ENCODE measurements around the gene IL36G. TPM values are rescaled to one million over a fixed set of nuclear protein-coding genes. Genes with fewer than 3 reads are reported as not detected.
A peak's percentile ranks its signal among the peaks of the same experiment; 100 is the strongest.

The IL36G gene
- total and polyA plus RNA-seq, 9 of the 15 experiments (the other 6 are each of a cell fraction or from before 2014, with no cell fraction given), result not detected

GRCh38 chr2:113012436-113013335, 34.9 kb downstream of the IL36G start (continued):
- TF ChIP-seq E4F1 (CRISPR knock-in tag; IDR thresholded peaks at IDR 0.05; ENCODE audit: borderline replicate concordance) (no peak), ZBTB9 (CRISPR knock-in tag; IDR thresholded peaks at IDR 0.05) (0 out of 2 replicates have a peak, but pooled peaks have one; percentile 21), MYC (IDR thresholded peaks at IDR 0.05; ENCODE audit: low read depth, low read length) (peak; percentile 52; the same call in 1 of the 2 replicates), MYC (CRISPR knock-in tag; IDR thresholded peaks at IDR 0.05; ENCODE audit: borderline replicate concordance, low read depth) (no peak), NUFIP1 (IDR thresholded peaks at IDR 0.05; ENCODE audit: partially characterized antibody) (peak; percentile 82), PRDM10 (IDR thresholded peaks at IDR 0.05; ENCODE audit: partially characterized antibody) (peak; percentile 72), KDM5B (IDR thresholded peaks at IDR 0.05; ENCODE audit: insufficient replicate concordance, low read depth, low read length) (no peak), BACH1 (tag; IDR thresholded peaks at IDR 0.05) (peak; percentile 98), SREBF2 (CRISPR knock-in tag; IDR thresholded peaks at IDR 0.05) (0 out of 2 replicates have a peak, but pooled peaks have one; percentile 13), CREB5 (CRISPR knock-in tag; IDR thresholded peaks at IDR 0.05) (no peak), MAFG (tag; conservative IDR thresholded peaks at IDR 0.05) (peak; percentile 99), ZNF766 (CRISPR knock-in tag; conservative IDR thresholded peaks at IDR 0.05) (peak; percentile 93), PBX2 (CRISPR knock-in tag; IDR thresholded peaks at IDR 0.05; ENCODE audit: low read depth) (no peak), PBX2 (tag; conservative IDR thresholded peaks at IDR 0.05; ENCODE audit: low read depth) (peak; percentile 87)

All from K562 (cell line).